Measurements from ENCODE around the gene MYO15A.
"Not testable (repeated sequence)": the region's sequence is repeated elsewhere in the genome, so short reads cannot be mapped to it uniquely, and the experiment has no call there.

MYO15A gene

GRCh38 chr17:18185832-18186626, 77.5 kb downstream of the MYO15A start:
- peak; percentile 18 for DNase-seq

GRCh38 chr17:18186627-18186982, 78.0 kb downstream of the MYO15A start:
- DNase-seq: no peak

GRCh38 chr17:18187226-18187625, 78.7 kb downstream of the MYO15A start:
- no peak for DNase-seq

- DNase-seq: no peak
These were observed 79.5 kb downstream of the MYO15A start for GRCh38 chr17:18187821-18188761.

- no peak for DNase-seq
These were observed 82.2 kb downstream of the MYO15A start for GRCh38 chr17:18190628-18191235.

GRCh38 chr17:18191236-18191667, 82.7 kb downstream of the MYO15A start:
- DNase-seq: no peak

- DNase-seq: no peak
These were observed 83.4 kb downstream of the MYO15A start for GRCh38 chr17:18191967-18192366.

GRCh38 chr17:18194394-18194793, 85.8 kb downstream of the MYO15A start:
- no peak for DNase-seq

- no peak for DNase-seq
These were observed 86.2 kb downstream of the MYO15A start for GRCh38 chr17:18194804-18195203.

GRCh38 chr17:18195246-18195645, 86.7 kb downstream of the MYO15A start:
- no peak for DNase-seq

- DNase-seq: no peak
These were observed 89.1 kb downstream of the MYO15A start for GRCh38 chr17:18197535-18198194.

GRCh38 chr17:18198530-18198929, 90.0 kb downstream of the MYO15A start:
- no peak for DNase-seq

GRCh38 chr17:18201108-18201507, 92.6 kb downstream of the MYO15A start:
- no peak for DNase-seq

GRCh38 chr17:18203308-18203707, 94.8 kb downstream of the MYO15A start:
- no peak for DNase-seq

- DNase-seq: no peak
These were observed 97.3 kb downstream of the MYO15A start for GRCh38 chr17:18205861-18206260.

GRCh38 chr17:18206962-18207361, 98.4 kb downstream of the MYO15A start:
- no peak for DNase-seq

GRCh38 chr17:18208092-18208491, 99.5 kb downstream of the MYO15A start:
- no peak for DNase-seq

- no peak for DNase-seq
These were observed 105.2 kb downstream of the MYO15A start for GRCh38 chr17:18213666-18214270.

- DNase-seq: not testable (repeated sequence)
These were observed 108.3 kb downstream of the MYO15A start for GRCh38 chr17:18216906-18217305.

- peak; percentile 81 for DNase-seq
These were observed 109.0 kb downstream of the MYO15A start for GRCh38 chr17:18217412-18218015.

GRCh38 chr17:18218756-18219415, 110.3 kb downstream of the MYO15A start:
- no peak for DNase-seq

- no peak for DNase-seq
These were observed 115.5 kb downstream of the MYO15A start for GRCh38 chr17:18224053-18224386.
